Omental fat pad (tissue), 4 donors: ENCODE results near the gene PSAPL1. TPM values are rescaled to one million over a fixed set of nuclear protein-coding genes. Genes with fewer than 3 reads are reported as not detected.
A peak's percentile ranks its signal among the peaks of the same experiment; 100 is the strongest.

ENCODE experiments used
- ATAC-seq: fragments of 150-250 bp; one replicate; pipeline ENCODE4 v1.9.1; 2016; ENCODE audit warnings: mild to moderate bottlenecking, moderate library complexity; ENCODE audit not compliant: low FRiP score
- DNase-seq: peaks from one replicate; pipeline ENCODE4 v3.0.0-alpha.2; 2019; ENCODE audit warnings: low spot score
- total RNA-seq, 4 donors: library from RNA; depleted of rRNA; stranded (reverse); fragments of >200 nt; gene quantifications; one replicate each; pipeline ENCODE4 v1.1.0, GENCODE V29; 2016
- TF ChIP-seq, protein P1 (sequence below), 3 donors: fragments of 450-650 bp; IDR thresholded peaks; one replicate each; pipeline ENCODE4 v1.5.1; 2016 to 2017; ENCODE audit warnings: antibody characterized with exemption in 3 of 3, mild to moderate bottlenecking in 3 of 3, moderate library complexity in 2 of 3

PSAPL1 gene, protein sequence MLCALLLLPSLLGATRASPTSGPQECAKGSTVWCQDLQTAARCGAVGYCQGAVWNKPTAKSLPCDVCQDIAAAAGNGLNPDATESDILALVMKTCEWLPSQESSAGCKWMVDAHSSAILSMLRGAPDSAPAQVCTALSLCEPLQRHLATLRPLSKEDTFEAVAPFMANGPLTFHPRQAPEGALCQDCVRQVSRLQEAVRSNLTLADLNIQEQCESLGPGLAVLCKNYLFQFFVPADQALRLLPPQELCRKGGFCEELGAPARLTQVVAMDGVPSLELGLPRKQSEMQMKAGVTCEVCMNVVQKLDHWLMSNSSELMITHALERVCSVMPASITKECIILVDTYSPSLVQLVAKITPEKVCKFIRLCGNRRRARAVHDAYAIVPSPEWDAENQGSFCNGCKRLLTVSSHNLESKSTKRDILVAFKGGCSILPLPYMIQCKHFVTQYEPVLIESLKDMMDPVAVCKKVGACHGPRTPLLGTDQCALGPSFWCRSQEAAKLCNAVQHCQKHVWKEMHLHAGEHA
- total RNA-seq: 1 to 10 TPM in 1 of 4 donors, under 1 TPM in 2, not detected in 1; 0.25 to 2.1 (median 0.48) TPM

DNA sequence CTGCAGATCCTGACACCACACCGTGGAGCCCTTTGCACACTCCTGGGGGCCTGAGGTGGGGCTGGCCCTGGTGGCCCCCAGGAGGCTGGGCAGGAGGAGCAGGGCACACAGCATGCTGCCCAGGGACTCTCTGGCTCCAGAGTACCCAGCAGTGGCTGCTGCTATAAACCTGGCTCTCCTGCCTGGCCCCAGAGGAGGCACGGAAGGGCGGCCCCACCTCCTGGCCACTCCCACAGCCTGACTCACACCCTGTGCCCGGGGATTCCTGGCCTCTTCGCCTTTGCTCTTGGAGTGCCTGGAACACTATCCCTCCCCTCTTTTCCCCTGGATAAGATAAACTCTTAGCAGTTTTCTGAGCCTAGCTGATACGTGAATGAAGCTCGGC is at the start of gene PSAPL1:
TSS of gene PSAPL1 (minus strand) at position 165 of the 385 bp plus-strand sequence. CDS start at position 114, 51 bp downstream.
- ATAC-seq: peak; percentile 91

DNA sequence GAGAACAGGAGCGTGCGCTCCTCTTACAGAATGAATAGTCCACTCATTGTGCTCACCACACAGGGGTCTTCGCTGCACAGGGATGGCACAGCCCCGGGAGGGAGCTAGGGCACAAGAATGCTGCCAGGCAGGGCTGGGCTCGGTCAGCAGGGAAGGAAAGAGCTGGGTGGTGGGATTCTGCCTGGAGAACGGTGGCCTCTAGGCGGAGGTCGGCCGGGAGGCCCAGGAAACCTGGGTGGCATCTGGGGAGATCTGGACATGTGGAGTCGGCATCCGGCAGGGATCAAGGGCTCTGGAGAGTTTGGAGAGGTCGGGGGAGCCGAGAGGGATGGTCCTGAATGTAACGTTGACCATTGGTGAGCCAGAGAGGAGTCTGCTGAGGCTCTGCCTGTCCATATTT is 46.5 kb upstream of the PSAPL1 start:
- DNase-seq: no peak
- TF ChIP-seq, protein P1, sequence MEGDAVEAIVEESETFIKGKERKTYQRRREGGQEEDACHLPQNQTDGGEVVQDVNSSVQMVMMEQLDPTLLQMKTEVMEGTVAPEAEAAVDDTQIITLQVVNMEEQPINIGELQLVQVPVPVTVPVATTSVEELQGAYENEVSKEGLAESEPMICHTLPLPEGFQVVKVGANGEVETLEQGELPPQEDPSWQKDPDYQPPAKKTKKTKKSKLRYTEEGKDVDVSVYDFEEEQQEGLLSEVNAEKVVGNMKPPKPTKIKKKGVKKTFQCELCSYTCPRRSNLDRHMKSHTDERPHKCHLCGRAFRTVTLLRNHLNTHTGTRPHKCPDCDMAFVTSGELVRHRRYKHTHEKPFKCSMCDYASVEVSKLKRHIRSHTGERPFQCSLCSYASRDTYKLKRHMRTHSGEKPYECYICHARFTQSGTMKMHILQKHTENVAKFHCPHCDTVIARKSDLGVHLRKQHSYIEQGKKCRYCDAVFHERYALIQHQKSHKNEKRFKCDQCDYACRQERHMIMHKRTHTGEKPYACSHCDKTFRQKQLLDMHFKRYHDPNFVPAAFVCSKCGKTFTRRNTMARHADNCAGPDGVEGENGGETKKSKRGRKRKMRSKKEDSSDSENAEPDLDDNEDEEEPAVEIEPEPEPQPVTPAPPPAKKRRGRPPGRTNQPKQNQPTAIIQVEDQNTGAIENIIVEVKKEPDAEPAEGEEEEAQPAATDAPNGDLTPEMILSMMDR (IDR thresholded peaks at IDR 0.05): no peak
- no peak for ATAC-seq

More for the DNA sequence above, at the start of gene PSAPL1:
- DNase-seq: no peak
- TF ChIP-seq, protein P1 (IDR thresholded peaks at IDR 0.05): no peak

DNA sequence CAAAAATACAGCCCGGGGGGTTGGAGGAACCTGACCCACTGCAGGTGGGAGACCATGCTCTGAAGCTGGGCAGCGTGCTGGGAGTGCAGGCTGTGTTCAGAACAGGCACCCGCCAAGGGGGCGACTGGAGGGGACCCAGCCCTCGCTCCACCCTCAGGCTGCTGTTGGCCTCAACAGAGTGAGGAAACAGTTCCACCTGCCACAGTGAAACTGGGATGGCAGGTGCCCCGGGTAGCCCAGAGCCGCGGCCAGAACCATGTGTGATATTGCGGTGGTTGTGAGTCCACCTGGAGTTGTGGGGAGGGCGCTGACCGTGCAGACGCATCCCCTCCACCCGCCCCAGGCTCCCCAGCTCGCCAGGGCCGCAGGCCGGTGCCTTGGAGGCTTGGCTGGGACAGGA is 45.7 kb upstream of the PSAPL1 start:
- TF ChIP-seq, protein P1 (IDR thresholded peaks at IDR 0.05): no peak
- no peak for DNase-seq
- ATAC-seq: no peak

DNA sequence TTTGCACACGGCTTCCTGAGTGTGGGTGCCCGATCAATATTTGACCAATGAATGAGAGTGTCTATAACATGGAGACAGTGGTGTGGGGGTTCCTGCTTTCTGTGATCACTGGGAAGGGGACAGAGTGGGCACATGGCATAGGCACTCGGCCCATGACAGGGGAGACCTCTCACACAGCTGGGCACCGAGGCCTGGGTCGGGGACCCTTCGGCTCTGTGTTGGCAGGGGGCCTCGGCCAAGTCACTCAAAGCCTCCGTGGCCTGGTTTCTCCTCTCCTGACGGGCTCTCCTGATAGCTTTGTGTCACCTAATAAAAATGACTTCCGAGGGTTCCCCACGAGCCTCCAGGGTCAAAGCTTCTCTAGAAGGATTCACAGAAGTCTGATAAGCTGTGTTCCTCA is 43.9 kb upstream of the PSAPL1 start:
- TF ChIP-seq, protein P1 (IDR thresholded peaks at IDR 0.05): no peak
- no peak for ATAC-seq
- no peak for DNase-seq

DNA sequence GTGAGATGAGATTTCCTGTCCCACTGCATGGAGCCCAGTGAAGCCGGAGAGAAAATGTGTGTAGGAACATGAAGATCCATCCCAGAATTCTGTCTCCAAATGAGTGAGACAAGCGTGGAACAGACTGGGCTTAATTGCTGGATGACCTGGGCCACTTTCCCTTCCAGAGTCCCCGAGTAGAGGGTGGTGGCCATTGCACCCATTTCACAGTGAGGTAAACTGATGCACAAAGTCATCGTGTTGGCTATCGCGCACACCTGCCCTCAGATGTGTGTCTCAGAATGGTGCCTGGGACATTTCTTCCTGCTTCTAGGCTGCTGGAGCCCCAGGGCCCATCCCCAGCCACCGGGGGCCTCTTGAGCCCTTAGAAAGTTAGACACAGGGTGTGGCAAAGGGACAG is 43.0 kb upstream of the PSAPL1 start:
- TF ChIP-seq, protein P1 (IDR thresholded peaks at IDR 0.05): no peak
- ATAC-seq (no peak), DNase-seq (no peak)

DNA sequence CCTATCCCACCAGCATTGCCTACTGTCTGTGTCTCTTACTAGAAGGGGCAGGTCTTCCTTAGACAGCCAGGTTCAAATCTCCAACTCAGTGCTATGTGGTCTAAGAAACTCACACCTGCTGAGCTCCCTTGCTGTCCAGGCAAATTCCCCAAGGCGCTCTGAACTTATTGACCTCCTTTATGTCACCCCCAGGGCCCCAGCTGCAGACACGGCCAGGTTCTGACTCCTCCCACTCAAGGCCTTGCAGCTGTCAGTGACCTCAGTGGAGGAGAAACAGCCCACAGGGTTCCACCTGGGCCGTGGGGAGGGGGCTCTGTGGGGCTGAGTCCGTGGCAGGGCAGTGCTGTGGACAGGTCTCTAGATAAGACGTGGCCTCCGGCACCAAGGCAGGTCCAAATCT is 42.1 kb upstream of the PSAPL1 start:
- ATAC-seq (no peak), DNase-seq (no peak)
- TF ChIP-seq, protein P1 (IDR thresholded peaks at IDR 0.05): no peak

DNA sequence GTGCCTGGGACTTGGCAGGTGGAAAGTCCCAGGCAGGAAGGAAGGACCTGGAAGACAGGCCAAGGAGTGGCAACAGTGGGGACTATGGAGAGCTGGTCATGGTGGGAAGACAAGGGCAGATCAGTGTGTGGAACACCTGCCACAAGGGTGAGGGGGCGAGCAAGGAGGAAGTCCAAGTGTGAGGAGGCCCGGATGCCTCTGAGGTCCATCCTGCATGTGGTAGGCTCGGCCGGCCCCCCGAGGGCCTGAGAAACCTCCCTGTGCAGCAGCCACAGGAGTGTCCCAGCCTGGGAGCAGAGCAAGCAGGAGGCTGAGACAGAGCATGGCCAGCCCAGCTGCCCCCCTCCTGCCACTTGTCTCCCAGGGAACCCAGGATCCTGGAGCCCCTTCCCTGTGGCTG is 40.5 kb upstream of the PSAPL1 start:
- ATAC-seq: no peak
- no peak for DNase-seq
- TF ChIP-seq, protein P1 (IDR thresholded peaks at IDR 0.05): no peak
